NOMO-1 treated with dmso at 0.1 percent for 144 hours (cell line): Measurements from ENCODE around the gene CSF2.

Experiments
- DNase-seq: peaks from one replicate; lab custom pipeline; 2025; ENCODE audit not compliant: unreplicated experiment; lab: John Stamatoyannopoulos, UW

Gene CSF2

GRCh38 chr5:132067941-132068808 is 5.4 kb upstream of the CSF2 start:
- DNase-seq, result no peak

GRCh38 chr5:132069561-132069960 is 4.0 kb upstream of the CSF2 start:
- peak; percentile 64 for DNase-seq

- no peak for DNase-seq
Observed at GRCh38 chr5:132069994-132070393, 3.6 kb upstream of the CSF2 start.

GRCh38 chr5:132070460-132071337 is 2.9 kb upstream of the CSF2 start:
- no peak for DNase-seq

GRCh38 chr5:132071338-132071707 is 2.3 kb upstream of the CSF2 start:
- DNase-seq, result no peak

GRCh38 chr5:132072070-132072469 is 1.5 kb upstream of the CSF2 start:
- DNase-seq, result no peak

GRCh38 chr5:132072528-132072927 is 1.1 kb upstream of the CSF2 start:
- DNase-seq, result no peak

- no peak for DNase-seq
Observed at GRCh38 chr5:132074091-132074771, 642 bp downstream of the CSF2 start.

- DNase-seq, result no peak
Observed at GRCh38 chr5:132074772-132075718, 1.5 kb downstream of the CSF2 start.

- no peak for DNase-seq
Observed at GRCh38 chr5:132075719-132076077, 2.1 kb downstream of the CSF2 start.

GRCh38 chr5:132076202-132076830 is 2.7 kb downstream of the CSF2 start:
- no peak for DNase-seq

- no peak for DNase-seq
Observed at GRCh38 chr5:132076983-132077382, 3.4 kb downstream of the CSF2 start.

- DNase-seq, result no peak
Observed at GRCh38 chr5:132079081-132079480, 5.5 kb downstream of the CSF2 start.

- no peak for DNase-seq
Observed at GRCh38 chr5:132079619-132080018, 6.0 kb downstream of the CSF2 start.

GRCh38 chr5:132080595-132080994 is 7.0 kb downstream of the CSF2 start:
- DNase-seq, result no peak

- no peak for DNase-seq
Observed at GRCh38 chr5:132081458-132081857, 7.9 kb downstream of the CSF2 start.

GRCh38 chr5:132082329-132083023 is 8.9 kb downstream of the CSF2 start:
- DNase-seq, result no peak

- no peak for DNase-seq
Observed at GRCh38 chr5:132083071-132083678, 9.6 kb downstream of the CSF2 start.

- no peak for DNase-seq
Observed at GRCh38 chr5:132085686-132086085, 12.1 kb downstream of the CSF2 start.
